H9 (cell line): ENCODE results near the gene DYNLT4. TPM values are rescaled to one million over a fixed set of nuclear protein-coding genes. Genes with fewer than 3 reads are reported as not detected.

Experiments
- DNase-seq: peaks from one replicate; pipeline ENCODE4 v3.0.0-alpha.2; 2017
- H2AFZ ChIP-seq: one replicate; pipeline ENCODE4 v1.6.1; 2013; ENCODE audit warnings: mild to moderate bottlenecking, low read length, control low read depth, moderate library complexity
- H2AK5ac ChIP-seq: 2 replicates; pipeline ENCODE4 v1.6.1; 2013; ENCODE audit warnings: low read length, control low read depth, mixed read lengths; ENCODE audit not compliant: insufficient read length
- H2BK120ac ChIP-seq: one replicate; pipeline ENCODE4 v1.6.1; 2013; ENCODE audit warnings: low read depth, mild to moderate bottlenecking, low read length, control low read depth, inconsistent platforms; ENCODE audit not compliant: poor library complexity, severe bottlenecking
- H2BK12ac ChIP-seq: 2 replicates; pipeline ENCODE4 v1.6.1; 2013; ENCODE audit warnings: low read length, control low read depth, mixed read lengths, low read depth; ENCODE audit not compliant: insufficient read length
- H2BK15ac ChIP-seq: 2 replicates; pipeline ENCODE4 v1.6.1; 2013; ENCODE audit warnings: low read depth, low read length, control low read depth
- H2BK20ac ChIP-seq: one replicate; pipeline ENCODE4 v1.6.1; 2013; ENCODE audit warnings: low read depth, mild to moderate bottlenecking, low read length, control low read depth, inconsistent platforms; ENCODE audit not compliant: poor library complexity, severe bottlenecking
- H2BK5ac ChIP-seq: 2 replicates; pipeline ENCODE4 v1.6.1; 2013; ENCODE audit warnings: low read length, control low read depth, mixed read lengths; ENCODE audit not compliant: insufficient read length
- H3K14ac ChIP-seq: 2 replicates; pipeline ENCODE4 v1.6.1; 2013; ENCODE audit warnings: low read length, control low read depth; ENCODE audit not compliant: insufficient read depth
- H3K18ac ChIP-seq: 2 replicates; pipeline ENCODE4 v1.6.1; 2013; ENCODE audit warnings: low read depth, mild to moderate bottlenecking, mixed read lengths, low read length, control low read depth; ENCODE audit not compliant: insufficient read length
- H3K23ac ChIP-seq: 2 replicates; pipeline ENCODE4 v1.6.1; 2013; ENCODE audit warnings: low read length, control low read depth, mixed read lengths, low read depth; ENCODE audit not compliant: insufficient read length
- H3K23me2 ChIP-seq: 2 replicates; pipeline ENCODE4 v1.6.1; 2013; ENCODE audit warnings: low read depth, mild to moderate bottlenecking, mixed read lengths, low read length, control low read depth; ENCODE audit not compliant: insufficient read length, poor library complexity, severe bottlenecking
- H3K27ac ChIP-seq: 2 replicates; pipeline ENCODE4 v1.5.1; 2013; ENCODE audit warnings: low read length, control low read depth, mixed read lengths, low read depth; ENCODE audit not compliant: insufficient read length
- H3K27me3 ChIP-seq: 2 replicates; pipeline ENCODE4 v1.6.1; 2013; ENCODE audit warnings: low read length, control low read depth, inconsistent platforms; ENCODE audit not compliant: insufficient read depth
- H3K4ac ChIP-seq: 2 replicates; pipeline ENCODE4 v1.6.1; 2013; ENCODE audit warnings: low read depth, mild to moderate bottlenecking, control low read depth, inconsistent platforms, low read length, moderate library complexity
- H3K4me1 ChIP-seq: 2 replicates; pipeline ENCODE4 v1.6.1; 2013; ENCODE audit warnings: low read length, control low read depth, inconsistent platforms; ENCODE audit not compliant: insufficient read depth
- H3K4me2 ChIP-seq: 2 replicates; pipeline ENCODE4 v1.6.1; 2013; ENCODE audit warnings: low read length, control low read depth, mixed read lengths; ENCODE audit not compliant: insufficient read length, insufficient read depth
- H3K56ac ChIP-seq: 2 replicates; pipeline ENCODE4 v1.6.1; 2013; ENCODE audit warnings: low read depth, mild to moderate bottlenecking, mixed read lengths, low read length, control low read depth; ENCODE audit not compliant: insufficient read length
- H3K79me1 ChIP-seq: 2 replicates; pipeline ENCODE4 v1.6.1; 2013; ENCODE audit warnings: low read depth, mild to moderate bottlenecking, moderate library complexity, low read length, control low read depth, inconsistent platforms; ENCODE audit not compliant: insufficient read depth, poor library complexity, severe bottlenecking
- H3K79me2 ChIP-seq: 2 replicates; pipeline ENCODE4 v1.6.1; 2013; ENCODE audit warnings: low read length, control low read depth, inconsistent platforms; ENCODE audit not compliant: insufficient read depth
- H3K9ac ChIP-seq: 2 replicates; pipeline ENCODE4 v1.6.1; 2013; ENCODE audit warnings: low read length, control low read depth, mixed read lengths; ENCODE audit not compliant: insufficient read length; ENCODE audit errors: extremely low read depth
- H3K9me3 ChIP-seq: one replicate; pipeline ENCODE4 v1.6.1; 2013; ENCODE audit warnings: low read depth, low read length, inconsistent platforms; ENCODE audit not compliant: control insufficient read depth
- H3T11ph ChIP-seq: one replicate; pipeline ENCODE4 v1.6.1; 2013; ENCODE audit warnings: mild to moderate bottlenecking, low read length, control low read depth, inconsistent platforms
- H4K20me1 ChIP-seq: one replicate; pipeline ENCODE4 v1.6.1; 2013; ENCODE audit not compliant: control insufficient read depth, insufficient read length, insufficient read depth
- H4K5ac ChIP-seq: 2 replicates; pipeline ENCODE4 v1.6.1; 2013; ENCODE audit warnings: low read depth, mild to moderate bottlenecking, mixed read lengths, low read length, control low read depth; ENCODE audit not compliant: insufficient read length
- H4K8ac ChIP-seq: replicated peaks from 2 replicates; pipeline ENCODE4 v1.6.1; 2013; ENCODE audit warnings: low read length, control low read depth, mixed read lengths, low read depth; ENCODE audit not compliant: insufficient read length
- H4K91ac ChIP-seq: 2 replicates; pipeline ENCODE4 v1.6.1; 2013; ENCODE audit warnings: low read depth, mild to moderate bottlenecking, moderate library complexity, mixed read lengths, low read length, control low read depth; ENCODE audit not compliant: insufficient read length
- H3K27ac Mint-ChIP-seq, 3 experiments: 2 replicates in 2 of 3; 3 replicates in 1 of 3; pipeline ENCODE4 v1.8.0; 2020 to 2021; ENCODE audit warnings: mixed read lengths in 3 of 3, mild to moderate bottlenecking in 1 of 3, moderate library complexity in 1 of 3
- H3K27me3 Mint-ChIP-seq: 2 replicates; pipeline ENCODE4 v1.8.0; 2021; ENCODE audit warnings: low read depth, mild to moderate bottlenecking, moderate library complexity, mixed read lengths
- H3K36me3 Mint-ChIP-seq, 3 experiments: 2 replicates in 2 of 3; 3 replicates in 1 of 3; pipeline ENCODE4 v1.8.0; 2020 to 2021; ENCODE audit warnings: low read depth in 3 of 3, mixed read lengths in 3 of 3; ENCODE audit not compliant: insufficient read depth in 1 of 3
- H3K4me1 Mint-ChIP-seq, 2 experiments: 2 replicates each; pipeline ENCODE4 v1.8.0; 2020; ENCODE audit warnings: mixed read lengths in 2 of 2
- H3K4me3 Mint-ChIP-seq, 2 experiments: 2 replicates in 1 of 2; 3 replicates in 1 of 2; pipeline ENCODE4 v1.8.0; 2020 to 2021; ENCODE audit warnings: mild to moderate bottlenecking in 2 of 2, mixed read lengths in 2 of 2, moderate library complexity in 1 of 2
- H3K9me3 Mint-ChIP-seq, 2 experiments: 2 replicates in 1 of 2; 3 replicates in 1 of 2; pipeline ENCODE4 v1.8.0; 2020; ENCODE audit warnings: mild to moderate bottlenecking in 2 of 2, mixed read lengths in 2 of 2, moderate library complexity in 1 of 2
- WGBS: extraction: QIAGEN DNeasy Blood & Tissue Kit; methylation state at CpG from one replicate; pipeline ENCODE4 v1.1.7; 2013; ENCODE audit warnings: missing lambda C conversion rate, low lambda C conversion rate, mixed read lengths; ENCODE audit not compliant: insufficient read length; ENCODE audit errors: extremely low coverage; 5-methylcytosine and 5-hydroxymethylcytosine counted together
- total RNA-seq: library from RNA; stranded (reverse); gene quantifications from 2 replicates; pipeline ENCODE4 v1.2.1, GENCODE V29; 2021
- TF ChIP-seq, protein P1 (sequence below): fragments of 200-600 bp; sonication (generic); conservative IDR thresholded peaks from 3 replicates; pipeline ENCODE4 v1.8.0; 2021; ENCODE audit warnings: antibody characterized with exemption, mild to moderate bottlenecking

The DYNLT4 gene
- total RNA-seq, 1 experiment from 2014 or later, result not detected

DNA sequence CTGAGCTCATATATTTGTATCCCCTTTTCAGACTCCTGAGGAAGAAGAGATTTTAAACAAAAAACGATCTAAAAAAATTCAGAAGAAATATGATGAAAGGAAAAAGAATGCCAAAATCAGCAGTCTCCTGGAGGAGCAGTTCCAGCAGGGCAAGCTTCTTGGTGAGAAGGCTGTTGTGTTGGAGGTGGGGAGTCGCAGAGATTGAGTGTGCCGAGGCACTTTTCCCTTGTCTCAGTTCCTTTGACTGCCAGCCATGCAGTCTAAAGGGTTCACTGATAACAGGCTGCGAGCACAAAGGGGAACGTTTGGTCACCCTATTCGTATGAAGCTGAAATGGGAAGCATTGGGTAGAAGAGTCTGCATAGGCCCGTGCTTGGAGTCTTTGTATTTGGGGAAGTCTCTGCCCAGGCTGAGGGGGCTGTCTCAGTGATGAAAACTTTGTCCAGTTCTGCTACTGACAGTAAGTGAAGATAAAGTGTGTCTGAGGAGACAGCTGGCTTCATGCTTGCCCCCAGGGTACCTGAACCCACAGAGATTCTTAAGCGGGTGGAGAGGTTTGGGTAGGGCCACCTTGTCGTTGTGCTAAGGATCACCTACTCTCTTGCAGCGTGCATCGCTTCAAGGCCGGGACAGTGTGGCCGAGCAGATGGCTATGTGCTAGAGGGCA, 29.0 kb downstream of the DYNLT4 start:
- no peak overlapping the region for H2AFZ ChIP-seq
- no peak overlapping the region for H3K4ac ChIP-seq
- no peak overlapping the region for H3K4me2 ChIP-seq
- H2BK20ac ChIP-seq, result no peak overlapping the region
- TF ChIP-seq, protein P1, sequence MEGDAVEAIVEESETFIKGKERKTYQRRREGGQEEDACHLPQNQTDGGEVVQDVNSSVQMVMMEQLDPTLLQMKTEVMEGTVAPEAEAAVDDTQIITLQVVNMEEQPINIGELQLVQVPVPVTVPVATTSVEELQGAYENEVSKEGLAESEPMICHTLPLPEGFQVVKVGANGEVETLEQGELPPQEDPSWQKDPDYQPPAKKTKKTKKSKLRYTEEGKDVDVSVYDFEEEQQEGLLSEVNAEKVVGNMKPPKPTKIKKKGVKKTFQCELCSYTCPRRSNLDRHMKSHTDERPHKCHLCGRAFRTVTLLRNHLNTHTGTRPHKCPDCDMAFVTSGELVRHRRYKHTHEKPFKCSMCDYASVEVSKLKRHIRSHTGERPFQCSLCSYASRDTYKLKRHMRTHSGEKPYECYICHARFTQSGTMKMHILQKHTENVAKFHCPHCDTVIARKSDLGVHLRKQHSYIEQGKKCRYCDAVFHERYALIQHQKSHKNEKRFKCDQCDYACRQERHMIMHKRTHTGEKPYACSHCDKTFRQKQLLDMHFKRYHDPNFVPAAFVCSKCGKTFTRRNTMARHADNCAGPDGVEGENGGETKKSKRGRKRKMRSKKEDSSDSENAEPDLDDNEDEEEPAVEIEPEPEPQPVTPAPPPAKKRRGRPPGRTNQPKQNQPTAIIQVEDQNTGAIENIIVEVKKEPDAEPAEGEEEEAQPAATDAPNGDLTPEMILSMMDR, result no peak
- no peak overlapping the region for H3T11ph ChIP-seq
- H4K8ac ChIP-seq, result no peak overlapping the region
- no peak overlapping the region for H3K27ac ChIP-seq
- H4K5ac ChIP-seq, result no peak overlapping the region
- Mint-ChIP-seq H3K4me3 (peak overlapping the region; percentile 81 to 95), H3K27me3 (no peaks in the 10 kb centered on the region), H3K27ac (peak overlapping the region in 2 of 3 experiments; percentile 87 to 95; a peak in 3 of 7 replicates), H3K36me3 (peaks cover 33 to 68% (median 52%) of the 10 kb centered on the region in 3 experiments), H3K9me3 (0 out of 5 replicates have a peak, but pooled peaks cover 0 to 4% of the 10 kb centered on the region in 2 experiments), H3K4me1 (peaks cover 18 to 22% of the 10 kb centered on the region in 2 experiments)
- no peak overlapping the region for H3K14ac ChIP-seq
- no peak overlapping the region for H2BK120ac ChIP-seq
- H3K9me3 ChIP-seq, result no peaks in the 10 kb centered on the region
- no peak for DNase-seq
- H3K27me3 ChIP-seq, result no peaks in the 10 kb centered on the region
- no peak overlapping the region for H2BK5ac ChIP-seq
- no peaks in the 10 kb centered on the region for H3K4me1 ChIP-seq
- no peak overlapping the region for H4K91ac ChIP-seq
- no peak overlapping the region for H2AK5ac ChIP-seq
- no peak overlapping the region for H2BK15ac ChIP-seq
- peaks cover 2% of the 10 kb centered on the region for H3K79me1 ChIP-seq
- H3K23me2 ChIP-seq, result peaks cover 11% of the 10 kb centered on the region
- no peak overlapping the region for H3K56ac ChIP-seq
- H3K9ac ChIP-seq, result no peak overlapping the region
- no peak overlapping the region for H3K18ac ChIP-seq
- H2BK12ac ChIP-seq, result no peak overlapping the region
- H4K20me1 ChIP-seq, result peaks cover 4% of the 10 kb centered on the region
- H3K79me2 ChIP-seq, result peaks cover 17% of the 10 kb centered on the region; the same call in 1 of the 2 replicates
- no peak overlapping the region for H3K23ac ChIP-seq
- WGBS, result no CpG with 5 or more reads among the region's 13 CpGs
